Amniotic epithelial cell (primary cell): Measurements from ENCODE around the gene SMC2.

Experiments
- DNase-seq: peaks from one replicate; pipeline ENCODE4 v3.0.0-alpha.2; 2010; ENCODE audit warnings: low read depth

Gene SMC2

DNA sequence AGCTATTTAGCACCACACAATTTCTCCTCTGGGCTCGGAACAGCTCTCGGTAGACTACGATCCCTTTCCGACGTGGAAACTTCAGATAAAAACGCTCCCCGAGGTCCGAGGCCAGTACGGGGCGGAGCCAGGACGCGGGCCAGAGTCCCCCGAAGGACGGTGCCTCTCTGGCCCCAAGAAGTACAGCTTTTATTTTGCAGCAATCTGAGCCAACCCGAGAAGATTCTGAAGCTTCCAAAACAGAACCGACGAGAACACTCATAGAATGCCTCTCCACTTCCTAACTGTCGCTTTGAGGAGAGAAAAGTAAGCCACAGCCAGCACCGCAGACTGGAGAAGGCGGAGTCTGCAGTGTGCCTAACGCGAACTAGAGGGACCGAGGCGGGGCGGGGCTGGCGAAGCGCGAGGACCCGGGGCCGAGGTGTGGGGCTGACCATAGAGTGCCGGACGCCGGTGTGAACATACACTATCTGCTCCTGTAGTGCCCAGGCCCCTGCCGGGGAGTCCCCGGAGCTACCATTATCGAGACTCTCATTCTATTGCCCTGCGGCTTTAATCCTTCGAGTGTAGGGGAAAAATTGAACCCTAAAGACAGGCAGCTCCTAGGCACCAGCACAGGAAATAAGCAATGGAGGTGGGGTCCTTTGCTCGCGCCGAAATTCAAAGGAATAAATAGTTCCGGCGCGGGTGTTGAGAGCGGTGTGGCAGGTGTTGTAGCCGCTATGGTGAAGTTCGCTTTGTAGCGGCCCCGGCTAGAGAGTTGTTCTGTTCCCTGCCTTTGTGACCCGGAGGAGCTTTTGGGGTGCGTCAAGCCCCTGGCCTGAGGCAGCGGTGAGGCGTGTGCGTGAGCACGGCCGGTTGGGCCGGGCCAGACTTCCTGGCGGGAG is at the start of gene SMC2:
Gene SMC2 (plus strand): TSS at position 663 of the 887 bp plus-strand sequence. CDS start 1,076 bp downstream, outside the sequence.
- peak; percentile 85 for DNase-seq

- peak; percentile 55 for DNase-seq
Measured at GRCh38 chr9:104068546-104068945, 25.6 kb upstream of the SMC2 start.

- no peak for DNase-seq
Measured at GRCh38 chr9:104069288-104069687, 24.8 kb upstream of the SMC2 start.

- DNase-seq, result no peak
Measured at GRCh38 chr9:104071589-104071988, 22.5 kb upstream of the SMC2 start.

- no peak for DNase-seq
Measured at GRCh38 chr9:104073098-104073769, 20.9 kb upstream of the SMC2 start.

DNA sequence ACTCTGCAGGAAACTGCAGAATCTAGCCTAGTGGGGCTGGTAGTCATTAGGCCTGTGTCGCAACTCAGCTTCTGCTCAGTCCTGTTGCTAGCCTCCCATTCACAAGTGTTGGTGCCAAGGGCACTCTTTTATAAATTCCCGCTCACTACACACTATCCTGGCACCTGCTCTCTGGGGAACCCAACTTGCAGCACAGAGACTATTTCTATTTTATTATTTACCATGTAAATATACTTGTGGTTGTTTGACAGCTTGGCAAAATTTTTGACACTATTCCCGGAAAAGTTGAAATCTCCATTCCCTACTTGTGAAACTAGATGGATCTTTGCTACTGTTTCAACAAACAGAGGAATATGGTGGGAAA is 20.4 kb upstream of the SMC2 start:
- DNase-seq, result no peak

DNA sequence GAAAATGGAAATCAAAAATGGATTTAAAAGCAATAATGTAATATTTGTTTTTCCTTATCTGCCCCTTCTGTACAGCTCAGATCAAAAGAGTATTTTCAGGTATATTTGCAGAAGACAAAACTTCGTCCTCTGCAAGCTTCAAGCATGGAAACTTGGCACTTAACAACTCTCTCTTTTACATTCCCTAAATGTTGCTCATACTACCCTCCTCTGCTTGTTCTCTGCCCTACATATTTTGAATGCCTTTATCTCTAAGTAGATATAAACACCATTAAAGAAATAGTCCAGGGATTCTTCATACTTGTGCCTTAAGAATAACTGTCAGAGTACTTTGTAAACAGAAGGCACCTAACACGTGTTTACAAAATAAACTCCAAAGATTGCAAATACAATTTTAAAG is 19.2 kb upstream of the SMC2 start:
- peak; percentile 94 for DNase-seq

GRCh38 chr9:104075801-104076753 is 18.0 kb upstream of the SMC2 start:
- peak; percentile 95 for DNase-seq

- no peak for DNase-seq
Measured at GRCh38 chr9:104078596-104078995, 15.5 kb upstream of the SMC2 start.

- DNase-seq, result no peak
Measured at GRCh38 chr9:104080983-104081382, 13.1 kb upstream of the SMC2 start.

DNA sequence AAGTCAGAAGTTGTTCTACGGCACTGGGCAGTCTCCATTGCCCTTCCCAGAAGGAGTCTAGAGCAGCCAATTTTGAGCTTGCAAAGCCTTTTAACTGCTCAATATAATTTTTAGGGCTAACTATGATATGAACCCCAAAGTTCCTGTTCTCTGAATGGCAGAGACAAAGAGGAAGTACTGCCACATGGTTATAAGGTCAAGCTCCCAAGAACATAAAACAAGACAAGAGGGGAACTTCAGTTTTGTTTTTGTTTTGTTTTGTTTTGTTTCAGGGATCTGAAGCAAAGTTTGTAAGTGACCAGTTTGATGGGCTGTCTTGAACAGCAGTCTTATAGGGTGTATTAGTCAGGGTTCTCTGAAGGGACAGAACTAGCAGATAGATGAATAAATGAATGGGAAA is 11.9 kb upstream of the SMC2 start:
- no peak for DNase-seq

DNA sequence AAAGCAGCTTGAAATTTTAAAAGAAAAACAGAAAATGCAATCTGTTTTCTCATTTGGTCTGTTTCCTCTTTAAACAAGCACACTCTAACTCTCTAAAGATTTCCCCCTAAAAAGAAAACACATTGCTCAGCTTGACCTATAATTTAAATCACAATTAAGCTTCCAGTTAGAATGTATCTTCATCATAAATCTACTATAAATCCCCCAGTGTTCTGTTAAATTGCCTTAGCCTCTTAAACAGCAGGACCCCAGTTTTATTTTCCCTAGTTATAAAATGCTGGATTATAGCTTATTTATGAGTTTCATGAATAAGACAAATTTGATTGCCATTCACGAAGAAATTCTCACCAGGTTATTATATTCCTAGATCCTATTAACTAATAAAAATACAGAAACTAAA is 8.6 kb upstream of the SMC2 start:
- no peak for DNase-seq

GRCh38 chr9:104087894-104088293 is 6.2 kb upstream of the SMC2 start:
- no peak for DNase-seq

DNA sequence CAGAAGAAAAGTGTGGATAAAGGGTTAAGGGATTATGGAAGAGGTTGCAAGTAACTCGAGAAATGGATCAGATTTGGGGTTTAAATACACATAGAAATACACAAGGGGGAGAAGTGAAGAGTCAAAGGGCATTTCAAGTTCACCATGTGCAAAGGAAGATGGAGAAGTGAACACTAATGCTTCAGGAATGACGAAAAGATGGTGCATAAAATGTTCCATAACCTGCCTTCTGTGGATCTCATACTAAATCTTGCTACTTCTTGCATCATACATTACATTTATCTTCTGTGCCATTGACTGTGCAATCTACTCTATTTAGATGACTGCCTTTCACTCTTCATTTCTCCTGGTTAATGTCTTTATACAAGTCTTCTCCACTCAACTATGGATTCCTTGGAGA is 5.7 kb upstream of the SMC2 start:
- no peak for DNase-seq

GRCh38 chr9:104090578-104090977 is 3.5 kb upstream of the SMC2 start:
- DNase-seq, result no peak

DNA sequence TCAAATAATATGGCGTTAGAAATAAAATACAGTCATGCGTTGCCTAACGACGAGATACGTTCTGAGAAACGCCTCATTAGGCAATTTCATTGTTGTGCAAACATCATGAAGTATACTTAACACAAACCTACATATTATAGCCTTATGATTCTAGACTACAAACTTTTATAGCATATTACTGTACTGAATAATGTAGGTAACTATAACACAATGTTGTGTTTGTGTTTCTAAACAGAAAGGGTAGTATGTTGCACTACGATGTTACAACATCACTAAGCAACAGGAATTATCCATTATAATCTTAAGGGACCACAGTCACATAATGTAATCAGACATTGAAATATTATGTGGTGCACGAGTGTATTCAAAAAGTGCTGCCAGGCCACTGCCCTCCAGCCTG is 3.0 kb upstream of the SMC2 start:
- DNase-seq, result peak; percentile 29

GRCh38 chr9:104091708-104092107 is 2.4 kb upstream of the SMC2 start:
- DNase-seq, result peak; percentile 58

- no peak for DNase-seq
Measured at GRCh38 chr9:104092192-104092591, 1.9 kb upstream of the SMC2 start.

- DNase-seq, result peak; percentile 34
Measured at GRCh38 chr9:104092875-104093600, 1.1 kb upstream of the SMC2 start.

GRCh38 chr9:104094534-104095015 is 466 bp downstream of the SMC2 start:
- no peak for DNase-seq

- DNase-seq, result no peak
Measured at GRCh38 chr9:104099630-104100029, 5.5 kb downstream of the SMC2 start.
